Natural killer cell (primary cell): ENCODE measurements around the gene NPEPL1. TPM values are rescaled to one million over a fixed set of nuclear protein-coding genes. Genes with fewer than 3 reads are reported as not detected.

Experiments
- ATAC-seq, 3 donors: fragments of 150-1000 bp in 2 of 3; fragments of 200-7000 bp in 1 of 3; cut with Tn5 transposase; 1 replicate in 1 of 3; 2 replicates in 2 of 3; pipeline ENCODE4 v1.10.0; 2021; ENCODE audit warnings: mild to moderate bottlenecking in 2 of 3, moderate library complexity in 2 of 3
- DNase-seq, 2 donors: peaks; one replicate each; pipeline versions ENCODE4 v3.0.0 to v3.0.0-alpha.2; 2013 to 2021; ENCODE audit warnings: mixed read lengths in 1 of 2
- H3K27ac ChIP-seq: one replicate; pipeline ENCODE4 v1.5.1; 2013; ENCODE audit warnings: mild to moderate bottlenecking, low read length
- H3K27me3 ChIP-seq: one replicate; pipeline ENCODE4 v1.6.1; 2013; ENCODE audit warnings: low read length; ENCODE audit not compliant: control insufficient read depth, insufficient read depth
- H3K36me3 ChIP-seq: one replicate; pipeline ENCODE4 v1.6.1; 2013; ENCODE audit warnings: low read length; ENCODE audit not compliant: control insufficient read depth, insufficient read depth
- H3K4me1 ChIP-seq: one replicate; pipeline ENCODE4 v1.6.1; 2013; ENCODE audit warnings: low read length; ENCODE audit not compliant: control insufficient read depth, insufficient read depth
- H3K4me3 ChIP-seq: one replicate; pipeline ENCODE4 v1.5.1; 2013; ENCODE audit warnings: low read length
- H3K9me3 ChIP-seq: one replicate; pipeline ENCODE4 v1.6.1; 2013; ENCODE audit warnings: low read length; ENCODE audit not compliant: control insufficient read depth, insufficient read depth
- H3K27ac Mint-ChIP-seq, 2 donors: one replicate each; pipeline ENCODE4 v1.8.0; 2022; ENCODE audit warnings: mild to moderate bottlenecking in 2 of 2, mixed read lengths in 2 of 2, moderate library complexity in 1 of 2
- H3K27me3 Mint-ChIP-seq, 2 donors: one replicate each; pipeline ENCODE4 v1.8.0; 2022; ENCODE audit warnings: low read depth in 2 of 2, mixed read lengths in 2 of 2
- H3K36me3 Mint-ChIP-seq: one replicate; pipeline ENCODE4 v1.8.0; 2022; ENCODE audit warnings: mixed read lengths
- H3K4me1 Mint-ChIP-seq, 2 donors: one replicate each; pipeline ENCODE4 v1.8.0; 2022; ENCODE audit warnings: mixed read lengths in 2 of 2
- H3K4me3 Mint-ChIP-seq: one replicate; pipeline ENCODE4 v1.8.0; 2022; ENCODE audit warnings: mild to moderate bottlenecking, moderate library complexity, mixed read lengths
- H3K9me3 Mint-ChIP-seq, 2 donors: one replicate each; pipeline ENCODE4 v1.8.0; 2022; ENCODE audit warnings: mixed read lengths in 2 of 2
- WGBS: methylation state at CpG from one replicate; pipeline ENCODE4 v1.1.7; 2013; ENCODE audit warnings: missing lambda C conversion rate; ENCODE audit not compliant: insufficient coverage; 5-methylcytosine and 5-hydroxymethylcytosine counted together
- intact Hi-C: fragments of 100-400 bp; cut with micrococcal nuclease; formaldehyde crosslinking; loops from one replicate; pipeline ENCODE4 v1.14.2; 2022
- total RNA-seq, 4 donors: library from RNA; stranded (reverse); fragments of 120-200 nt in 1 of 4; gene quantifications; one replicate each; pipeline versions ENCODE4 v1.2.3 to v1.2.4, GENCODE V29; 2013 to 2022
- TF ChIP-seq, protein P1 (sequence below): fragments of 200-600 bp; IDR thresholded peaks from one replicate; pipeline ENCODE4 v1.8.0; 2022; ENCODE audit warnings: antibody characterized with exemption

Gene NPEPL1
- total RNA-seq, 3 donors from 2014 or later (not counting 1 experiment from before 2014, with no cell fraction given): 66.0 to 83.7 (median 68.4) TPM

DNA sequence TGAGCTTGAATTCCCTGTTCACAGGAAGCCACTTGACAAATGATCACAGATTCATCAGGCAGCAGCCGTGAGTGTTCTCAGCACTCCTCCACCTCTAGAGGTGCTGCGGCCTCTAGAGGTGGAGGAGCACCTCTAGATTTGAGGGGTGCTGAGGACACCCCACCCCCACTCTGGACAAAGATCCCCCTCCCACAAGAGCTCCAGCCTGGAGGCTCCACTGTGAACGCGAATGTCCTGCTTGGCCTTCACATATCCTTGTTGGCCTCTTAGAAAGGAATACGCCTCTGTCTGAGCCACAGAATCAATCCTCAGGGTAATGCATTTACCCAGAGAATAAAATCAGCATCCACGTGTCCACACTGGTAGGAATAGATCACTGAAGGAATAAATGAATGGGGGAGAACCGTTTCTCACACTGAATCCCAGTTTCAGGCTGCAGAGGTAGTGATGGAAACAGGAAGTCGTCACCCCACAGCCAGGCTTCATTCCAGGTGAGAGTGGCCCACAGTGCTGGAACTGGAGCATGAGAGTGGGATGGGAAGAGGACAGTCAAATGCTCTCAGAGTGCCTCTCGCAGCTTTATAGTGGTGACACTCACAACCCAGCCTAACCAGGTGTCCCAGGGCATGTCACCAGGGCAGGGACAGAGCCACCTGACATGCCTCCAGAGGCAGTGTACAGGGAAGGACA, 16.6 kb downstream of the NPEPL1 start:
- Mint-ChIP-seq H3K36me3 (no peaks in the 10 kb centered on the region), H3K27me3 (no peaks in the 10 kb centered on the region), H3K4me1 (no peaks in the 10 kb centered on the region), H3K4me3 (no peak overlapping the region), H3K9me3 (no peaks in the 10 kb centered on the region), H3K27ac (no peak overlapping the region)
- Histone ChIP-seq H3K27me3 (no peaks in the 10 kb centered on the region), H3K27ac (no peak overlapping the region), H3K9me3 (no peaks in the 10 kb centered on the region), H3K4me1 (no peaks in the 10 kb centered on the region), H3K4me3 (no peak overlapping the region), H3K36me3 (peaks cover 3% of the 10 kb centered on the region)
- 87% methylated on average over 9 of the region's 9 CpGs for WGBS
- ATAC-seq (no peak), DNase-seq (peak in 1 of 2 donors; percentile 4)
- TF ChIP-seq, protein P1, sequence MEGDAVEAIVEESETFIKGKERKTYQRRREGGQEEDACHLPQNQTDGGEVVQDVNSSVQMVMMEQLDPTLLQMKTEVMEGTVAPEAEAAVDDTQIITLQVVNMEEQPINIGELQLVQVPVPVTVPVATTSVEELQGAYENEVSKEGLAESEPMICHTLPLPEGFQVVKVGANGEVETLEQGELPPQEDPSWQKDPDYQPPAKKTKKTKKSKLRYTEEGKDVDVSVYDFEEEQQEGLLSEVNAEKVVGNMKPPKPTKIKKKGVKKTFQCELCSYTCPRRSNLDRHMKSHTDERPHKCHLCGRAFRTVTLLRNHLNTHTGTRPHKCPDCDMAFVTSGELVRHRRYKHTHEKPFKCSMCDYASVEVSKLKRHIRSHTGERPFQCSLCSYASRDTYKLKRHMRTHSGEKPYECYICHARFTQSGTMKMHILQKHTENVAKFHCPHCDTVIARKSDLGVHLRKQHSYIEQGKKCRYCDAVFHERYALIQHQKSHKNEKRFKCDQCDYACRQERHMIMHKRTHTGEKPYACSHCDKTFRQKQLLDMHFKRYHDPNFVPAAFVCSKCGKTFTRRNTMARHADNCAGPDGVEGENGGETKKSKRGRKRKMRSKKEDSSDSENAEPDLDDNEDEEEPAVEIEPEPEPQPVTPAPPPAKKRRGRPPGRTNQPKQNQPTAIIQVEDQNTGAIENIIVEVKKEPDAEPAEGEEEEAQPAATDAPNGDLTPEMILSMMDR: no peak
- intact Hi-C loops: no loop called here

DNA sequence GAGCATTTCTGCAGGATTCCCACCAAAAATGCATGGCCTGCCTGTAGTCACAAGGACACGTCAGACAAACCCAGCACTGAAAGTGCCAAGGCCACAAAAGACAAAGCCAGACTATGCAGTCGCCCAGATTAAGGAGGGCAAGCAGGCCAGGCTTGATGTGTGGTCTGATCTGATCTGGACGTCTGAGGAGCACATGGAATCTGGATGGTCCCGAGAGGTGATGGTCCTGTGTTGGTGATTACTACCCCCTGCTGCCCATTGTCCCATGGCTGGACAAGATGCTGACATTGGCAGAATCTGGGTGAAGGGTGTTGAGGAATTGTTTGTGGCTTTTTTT, 17.1 kb downstream of the NPEPL1 start:
- H3K9me3 Mint-ChIP-seq: no peaks in the 10 kb centered on the region
- no peaks in the 10 kb centered on the region for H3K27me3 ChIP-seq
- no peaks in the 10 kb centered on the region for H3K4me1 Mint-ChIP-seq
- no peaks in the 10 kb centered on the region for H3K27me3 Mint-ChIP-seq
- intact Hi-C loops: no loop called here
- H3K27ac Mint-ChIP-seq: no peak overlapping the region
- no peaks in the 10 kb centered on the region for H3K9me3 ChIP-seq
- no peak overlapping the region for H3K4me3 Mint-ChIP-seq
- DNase-seq (peak in 1 of 2 donors; percentile 9), ATAC-seq (no peak)
- TF ChIP-seq, protein P1: no peak
- H3K27ac ChIP-seq: no peak overlapping the region
- H3K36me3 Mint-ChIP-seq: no peaks in the 10 kb centered on the region
- 91% methylated on average over 4 of the region's 4 CpGs for WGBS
- no peaks in the 10 kb centered on the region for H3K4me1 ChIP-seq
- no peak overlapping the region for H3K4me3 ChIP-seq
- peaks cover under 1% of the 10 kb centered on the region for H3K36me3 ChIP-seq

DNA sequence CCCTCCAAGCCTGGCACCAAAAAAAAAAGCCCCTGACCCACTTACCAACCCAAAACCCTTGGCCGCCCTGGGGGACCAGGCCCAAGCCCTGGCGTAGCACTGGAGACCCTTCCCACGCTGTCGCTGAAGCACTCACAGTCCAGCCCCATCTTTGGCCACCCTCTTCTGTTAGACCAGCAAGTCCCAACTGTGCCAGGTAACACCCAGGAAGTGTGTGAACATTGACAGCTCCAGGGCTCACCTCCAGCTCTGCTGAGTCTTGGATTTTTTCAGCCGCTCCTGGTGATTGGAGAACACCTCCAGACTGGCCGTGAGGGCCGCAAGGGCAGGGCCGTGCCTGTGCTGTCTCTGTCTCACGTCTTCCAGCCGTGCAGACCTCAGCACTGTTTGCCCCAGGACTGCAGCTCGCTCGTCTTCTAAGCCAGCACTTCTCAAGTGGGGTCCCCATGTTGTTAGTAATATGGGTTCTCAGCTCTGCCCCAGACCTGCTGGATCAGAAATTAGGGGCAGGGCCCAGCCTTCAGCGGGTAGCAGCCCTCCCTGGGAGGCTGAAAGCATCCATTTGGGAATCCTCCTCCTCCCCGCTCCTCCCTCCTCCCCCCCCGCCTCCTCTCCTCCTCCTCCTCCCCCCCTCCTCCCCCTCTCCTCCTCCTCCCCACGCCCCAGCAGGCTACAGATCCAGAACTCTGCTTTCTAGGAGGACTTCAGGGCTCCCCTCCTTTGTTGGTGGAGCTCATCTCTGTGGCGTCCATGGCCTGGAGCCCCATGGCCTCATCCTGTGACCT, 18.1 kb downstream of the NPEPL1 start:
- 92% methylated on average over 14 of the region's 17 CpGs for WGBS
- Histone ChIP-seq H3K27me3 (no peaks in the 10 kb centered on the region), H3K27ac (no peak overlapping the region), H3K9me3 (no peaks in the 10 kb centered on the region), H3K36me3 (no peaks in the 10 kb centered on the region), H3K4me3 (no peak overlapping the region), H3K4me1 (no peaks in the 10 kb centered on the region)
- H3K27ac Mint-ChIP-seq: no peak overlapping the region
- ATAC-seq (no peak), DNase-seq (peak in 1 of 2 donors; percentile 9)
- no peak overlapping the region for H3K4me3 Mint-ChIP-seq
- H3K36me3 Mint-ChIP-seq: no peaks in the 10 kb centered on the region
- intact Hi-C loops: no loop called here
- no peaks in the 10 kb centered on the region for H3K9me3 Mint-ChIP-seq
- no peaks in the 10 kb centered on the region for H3K27me3 Mint-ChIP-seq
- H3K4me1 Mint-ChIP-seq: no peaks in the 10 kb centered on the region
- TF ChIP-seq, protein P1: no peak
